Testis (tissue), 2 donors: ENCODE results near the gene ADPRHL1.

Experiments
- POLR2A ChIP-seq: fragments of 450-650 bp; IDR thresholded peaks from one replicate; pipeline ENCODE4 v1.6.1; 2017; ENCODE audit warnings: antibody characterized with exemption, mild to moderate bottlenecking, moderate library complexity
- TF ChIP-seq, protein P1 (sequence below), 3 experiments: fragments of 450-650 bp in 2 of 3; fragments of 200-600 bp in 1 of 3; sonication (generic) in 1 of 3; IDR thresholded peaks; one replicate each; pipeline ENCODE4 v1.5.1; 2016 to 2019; ENCODE audit warnings: antibody characterized with exemption in 3 of 3, mild to moderate bottlenecking in 2 of 3, moderate library complexity in 1 of 3

DNA sequence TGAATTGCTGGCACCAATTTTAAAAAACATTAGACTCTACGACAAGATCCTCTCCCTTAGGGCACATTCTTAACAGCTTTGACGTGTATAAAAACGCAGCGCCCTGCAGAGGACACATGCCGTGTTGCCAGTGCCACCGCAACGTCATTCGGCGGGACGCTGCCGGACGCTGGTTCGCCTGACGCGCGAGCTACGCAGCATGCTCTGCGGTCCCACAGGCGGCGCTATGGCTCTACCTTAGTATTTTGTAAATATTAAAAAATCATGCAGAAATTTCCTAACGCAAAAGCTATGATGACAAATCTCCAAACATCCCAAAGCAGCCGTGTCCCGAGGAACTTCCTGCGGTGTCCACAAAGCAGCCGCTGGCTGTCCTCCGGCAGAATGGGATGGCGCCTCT lies 4.2 kb upstream of the ADPRHL1 start:
- TF ChIP-seq, protein P1, sequence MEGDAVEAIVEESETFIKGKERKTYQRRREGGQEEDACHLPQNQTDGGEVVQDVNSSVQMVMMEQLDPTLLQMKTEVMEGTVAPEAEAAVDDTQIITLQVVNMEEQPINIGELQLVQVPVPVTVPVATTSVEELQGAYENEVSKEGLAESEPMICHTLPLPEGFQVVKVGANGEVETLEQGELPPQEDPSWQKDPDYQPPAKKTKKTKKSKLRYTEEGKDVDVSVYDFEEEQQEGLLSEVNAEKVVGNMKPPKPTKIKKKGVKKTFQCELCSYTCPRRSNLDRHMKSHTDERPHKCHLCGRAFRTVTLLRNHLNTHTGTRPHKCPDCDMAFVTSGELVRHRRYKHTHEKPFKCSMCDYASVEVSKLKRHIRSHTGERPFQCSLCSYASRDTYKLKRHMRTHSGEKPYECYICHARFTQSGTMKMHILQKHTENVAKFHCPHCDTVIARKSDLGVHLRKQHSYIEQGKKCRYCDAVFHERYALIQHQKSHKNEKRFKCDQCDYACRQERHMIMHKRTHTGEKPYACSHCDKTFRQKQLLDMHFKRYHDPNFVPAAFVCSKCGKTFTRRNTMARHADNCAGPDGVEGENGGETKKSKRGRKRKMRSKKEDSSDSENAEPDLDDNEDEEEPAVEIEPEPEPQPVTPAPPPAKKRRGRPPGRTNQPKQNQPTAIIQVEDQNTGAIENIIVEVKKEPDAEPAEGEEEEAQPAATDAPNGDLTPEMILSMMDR (IDR thresholded peaks at IDR 0.05): no peak
- TF ChIP-seq POLR2A: no peak
